GM23338 (cell line): Measurements from ENCODE around the gene PEAK3. TPM values are rescaled to one million over a fixed set of nuclear protein-coding genes. Genes with fewer than 3 reads are reported as not detected.

ENCODE experiments used
- ATAC-seq: fragments of 200-7000 bp; cut with Tn5 transposase; 3 replicates; pipeline ENCODE4 v1.9.1; 2020
- DNase-seq: peaks from one replicate; pipeline ENCODE4 v3.0.0-alpha.2; 2015; ENCODE audit warnings: low spot score
- H2AFZ ChIP-seq: fragments of 200-600 bp; sonication (generic); 2 replicates; pipeline ENCODE4 v1.8.0; 2016; ENCODE audit warnings: antibody characterized with exemption, mild to moderate bottlenecking, moderate library complexity
- H3F3A ChIP-seq: fragments of 200-600 bp; sonication (generic); replicated peaks from 2 replicates; pipeline ENCODE4 v1.8.0; 2017; ENCODE audit warnings: antibody characterized with exemption, mixed run types, low read depth
- H3K27ac ChIP-seq: fragments of 200-600 bp; sonication (generic); 2 replicates; pipeline ENCODE4 v1.6.1; 2016; ENCODE audit warnings: low read depth
- H3K27me3 ChIP-seq: fragments of 200-600 bp; sonication (generic); 2 replicates; pipeline ENCODE4 v1.8.0; 2016; ENCODE audit warnings: mild to moderate bottlenecking, mixed run types, moderate library complexity; ENCODE audit not compliant: insufficient read depth
- H3K36me3 ChIP-seq: fragments of 200-600 bp; sonication (generic); 2 replicates; pipeline ENCODE4 v1.8.0; 2016; ENCODE audit warnings: mild to moderate bottlenecking; ENCODE audit not compliant: insufficient read depth
- H3K4me1 ChIP-seq: fragments of 200-600 bp; sonication (generic); 2 replicates; pipeline ENCODE4 v1.8.0; 2016; ENCODE audit warnings: mild to moderate bottlenecking, moderate library complexity; ENCODE audit not compliant: insufficient read depth
- H3K4me2 ChIP-seq: fragments of 200-600 bp; sonication (generic); 2 replicates; pipeline ENCODE4 v1.7.1; 2017; ENCODE audit warnings: mixed run types
- H3K4me3 ChIP-seq: fragments of 200-600 bp; sonication (generic); 2 replicates; pipeline ENCODE4 v1.6.1; 2016; ENCODE audit warnings: mixed run types
- H3K79me2 ChIP-seq: fragments of 200-600 bp; sonication (generic); replicated peaks from 2 replicates; pipeline ENCODE4 v1.8.0; 2017; ENCODE audit warnings: mild to moderate bottlenecking; ENCODE audit not compliant: insufficient read depth
- H3K9me2 ChIP-seq: fragments of 200-600 bp; sonication (generic); 2 replicates; pipeline ENCODE4 v1.8.0; 2017; ENCODE audit not compliant: insufficient read depth
- H4K20me1 ChIP-seq: fragments of 200-600 bp; sonication (generic); replicated peaks from 2 replicates; pipeline ENCODE4 v1.8.0; 2017; ENCODE audit warnings: mild to moderate bottlenecking; ENCODE audit not compliant: insufficient read depth
- H3K27ac Mint-ChIP-seq: 2 replicates; pipeline ENCODE4 v1.8.0; 2020; ENCODE audit warnings: inconsistent platforms, mild to moderate bottlenecking, moderate library complexity, mixed read lengths
- H3K27me3 Mint-ChIP-seq: 3 replicates; pipeline ENCODE4 v1.8.0; 2022; ENCODE audit warnings: low read depth, mild to moderate bottlenecking, moderate library complexity, mixed read lengths, inconsistent platforms; ENCODE audit not compliant: insufficient read depth, poor library complexity
- H3K36me3 Mint-ChIP-seq: 3 replicates; pipeline ENCODE4 v1.8.0; 2021; ENCODE audit warnings: low read depth, mild to moderate bottlenecking, inconsistent platforms, moderate library complexity, mixed read lengths
- H3K4me1 Mint-ChIP-seq: 3 replicates; pipeline ENCODE4 v1.8.0; 2020; ENCODE audit warnings: mild to moderate bottlenecking, inconsistent platforms, mixed read lengths
- H3K4me3 Mint-ChIP-seq: 3 replicates; pipeline ENCODE4 v1.8.0; 2021; ENCODE audit warnings: moderate library complexity, mild to moderate bottlenecking, inconsistent platforms, mixed read lengths
- H3K9me3 Mint-ChIP-seq: 3 replicates; pipeline ENCODE4 v1.8.0; 2020; ENCODE audit warnings: moderate library complexity, mild to moderate bottlenecking, inconsistent platforms, mixed read lengths
- CREB1 ChIP-seq: fragments of 250-450 bp; sonication (Bioruptor Pico); IDR thresholded peaks from 2 replicates; pipeline ENCODE4 v1.5.0; 2020; ENCODE audit warnings: low read depth, mild to moderate bottlenecking, moderate library complexity
- ETS1 ChIP-seq: IDR thresholded peaks from 2 replicates; pipeline ENCODE4 v1.6.1; 2016; ENCODE audit warnings: antibody characterized with exemption
- POLR2AphosphoS5 ChIP-seq: IDR thresholded peaks from 2 replicates; pipeline ENCODE4 v1.6.1; 2016; ENCODE audit warnings: antibody characterized with exemption, low read depth
- REST ChIP-seq: IDR thresholded peaks from one replicate; pipeline ENCODE4 v1.6.1; 2018; ENCODE audit warnings: antibody characterized with exemption; ENCODE audit not compliant: unreplicated experiment
- ZNF462 ChIP-seq: fragments of 250-450 bp; sonication (Bioruptor Pico); IDR thresholded peaks from 2 replicates; pipeline ENCODE4 v1.5.0; 2020; ENCODE audit warnings: mild to moderate bottlenecking, moderate library complexity
- polyA plus RNA-seq: library from polyadenylated mRNA; unstranded; fragments of >200 nt; fragmentation: Nextera tagmentation; extraction: Ambion mirVana; gene quantifications from 2 replicates; pipeline ENCODE4 v1.2.1, GENCODE V29; 2016
- total RNA-seq: library from RNA; depleted of rRNA; stranded (reverse); fragments of >200 nt; shearing (Covaris generic); gene quantifications from 2 replicates; pipeline ENCODE4 v1.2.3, GENCODE V29; 2014

The PEAK3 gene
- total and polyA plus RNA-seq, 2 experiments from 2014 or later = not detected

GRCh38 chr19:2325281-2326046 is 43.5 kb upstream of the PEAK3 start:
- H3K27ac ChIP-seq = no peak overlapping the region
- H3F3A ChIP-seq = 0 out of 2 replicates have a peak, but pooled peaks cover 3% of the 10 kb centered on the region
- H3K4me2 ChIP-seq = no peak overlapping the region
- Mint-ChIP-seq H3K4me1 (peaks cover 25% of the 10 kb centered on the region), H3K36me3 (peaks cover 32% of the 10 kb centered on the region), H3K9me3 (peaks cover 3% of the 10 kb centered on the region; the same call in 1 of the 3 replicates), H3K4me3 (no peak overlapping the region), H3K27ac (peak overlapping the region; percentile 62; the same call in 1 of the 2 replicates), H3K27me3 (peaks cover 31% of the 10 kb centered on the region)
- peaks cover 46% of the 10 kb centered on the region for H3K79me2 ChIP-seq
- H3K4me3 ChIP-seq = no peak overlapping the region
- TF ChIP-seq CREB1 = no peak
- no peak for TF ChIP-seq ETS1
- TF ChIP-seq REST = no peak
- TF ChIP-seq ZNF462 = no peak
- TF ChIP-seq POLR2AphosphoS5 = no peak
- H3K9me2 ChIP-seq = no peaks in the 10 kb centered on the region
- no peaks in the 10 kb centered on the region for H3K27me3 ChIP-seq
- H2AFZ ChIP-seq = no peak overlapping the region
- no peaks in the 10 kb centered on the region for H3K36me3 ChIP-seq
- ATAC-seq (no peak), DNase-seq (no peak)
- peaks cover 11% of the 10 kb centered on the region for H3K4me1 ChIP-seq
- H4K20me1 ChIP-seq = peaks cover 10% of the 10 kb centered on the region; the same call in 1 of the 2 replicates
